ENCODE measurements around the gene HNRNPUL1. TPM values are rescaled to one million over a fixed set of nuclear protein-coding genes. Genes with fewer than 3 reads are reported as not detected.
"Not testable (repeated sequence)": the region's sequence is repeated elsewhere in the genome, so short reads cannot be mapped to it uniquely, and the experiment has no call there.

Gene HNRNPUL1
- total RNA-seq, 8 experiments from 2014 or later: 79.3 to 196 (median 113) TPM

DNA sequence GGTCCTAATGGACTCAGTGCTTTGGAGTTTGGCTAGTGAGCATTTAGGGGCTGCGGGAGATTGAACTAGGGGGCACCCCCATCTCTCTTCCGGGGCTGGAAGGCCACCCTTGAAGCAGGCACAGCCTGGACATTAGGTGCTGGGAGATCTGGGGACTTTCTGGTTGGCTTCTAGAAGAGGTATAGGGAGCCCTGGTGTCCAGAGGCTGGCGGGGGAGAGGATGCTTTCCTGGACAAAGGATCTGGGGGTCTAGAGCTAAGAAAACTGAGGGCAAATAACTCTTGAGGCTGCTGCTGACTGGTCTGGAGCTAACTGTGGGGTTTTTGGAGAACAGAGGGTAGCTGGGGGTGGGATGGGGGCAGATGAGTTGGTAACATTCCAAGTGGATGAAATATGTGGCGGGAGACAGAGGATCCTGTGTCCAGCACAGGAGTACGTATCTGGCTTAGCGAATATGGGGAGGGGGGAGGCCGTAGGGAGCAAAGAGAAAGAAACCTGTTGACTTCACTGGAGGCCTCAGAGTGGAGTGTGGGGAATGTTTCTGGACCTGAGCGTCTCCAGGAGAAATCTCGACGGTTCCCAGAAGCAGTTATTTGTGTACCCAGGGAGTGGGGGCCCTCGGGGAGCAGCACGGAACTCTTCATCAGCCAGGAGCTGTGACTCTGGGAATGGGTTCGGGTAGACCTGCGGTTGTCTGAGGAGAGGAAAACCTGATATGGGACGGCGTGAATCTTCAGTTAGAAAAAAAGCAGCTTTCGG lies 1.4 kb downstream of the HNRNPUL1 start:
- H3K27ac ChIP-seq: peak overlapping the region; percentile 98 to 99
- WGBS, 10 experiments: 0 to 16% (median 0%) methylated on average over 1 to 10 of the region's 17 CpGs; no CpG with 5 or more reads in 4 of the 10 experiments

DNA sequence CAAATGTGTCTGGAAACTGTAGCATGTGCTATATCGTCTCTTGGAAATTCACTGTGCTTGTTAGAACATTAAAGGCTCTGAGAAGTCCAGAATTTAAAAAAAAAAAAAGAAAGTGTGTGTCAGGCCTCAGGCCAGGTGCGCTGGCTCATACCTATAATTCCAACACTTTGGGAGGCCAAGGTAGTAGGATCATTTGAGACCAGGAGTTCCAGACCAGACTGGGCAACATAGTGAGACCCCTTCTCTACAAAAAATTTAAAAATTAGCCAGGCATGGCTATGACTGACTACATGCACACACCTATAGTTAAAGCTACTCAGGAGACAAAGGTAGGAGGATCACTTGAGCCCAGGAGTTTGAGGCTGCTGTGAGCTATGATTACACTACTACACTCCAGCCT lies 4.9 kb downstream of the HNRNPUL1 start:
- Histone ChIP-seq H3K4me3 (no peak overlapping the region), H3K27ac (no peak overlapping the region), H3K4me1 (replicated peaks in 1 of 2) (peaks cover 5 to 15% of the 10 kb centered on the region in 2 donors)
- 80 to 100% (median 92%) methylated on average over 1 to 2 of the region's 2 CpGs for WGBS, 10 experiments
- ATAC-seq (replicated peaks in 6 of 8): no peak
- in situ Hi-C loops (cut with MboI; ENCODE audit: low pct_unique_long_range_greater_than_20kb in 2 of 9, low sequenced_read_pairs in 9 of 9, unreplicated experiment in 9 of 9): loop anchor here in 6 of 9 experiments (10.0 to 25.0 kb wide), 2 partner anchors 54 to 607 kb away; partner anchors contain the start of gene AXL (in 1 of the 6)

More for the DNA sequence above, 1.4 kb downstream of the HNRNPUL1 start:
- Histone ChIP-seq H3K4me1 (replicated peaks in 1 of 2) (peaks cover 5 to 15% of the 10 kb centered on the region in 2 donors), H3K4me3 (peak overlapping the region; percentile 76 to 89 (median 88))
- no peak for ATAC-seq (replicated peaks in 6 of 8)
- in situ Hi-C loops (cut with MboI; ENCODE audit: low pct_unique_long_range_greater_than_20kb in 2 of 9, low sequenced_read_pairs in 9 of 9, unreplicated experiment in 9 of 9): loop anchor here in 6 of 9 experiments (10.0 to 25.0 kb wide), 2 partner anchors 51 to 603 kb away; partner anchors contain the start of gene AXL (in 1 of the 6)

DNA sequence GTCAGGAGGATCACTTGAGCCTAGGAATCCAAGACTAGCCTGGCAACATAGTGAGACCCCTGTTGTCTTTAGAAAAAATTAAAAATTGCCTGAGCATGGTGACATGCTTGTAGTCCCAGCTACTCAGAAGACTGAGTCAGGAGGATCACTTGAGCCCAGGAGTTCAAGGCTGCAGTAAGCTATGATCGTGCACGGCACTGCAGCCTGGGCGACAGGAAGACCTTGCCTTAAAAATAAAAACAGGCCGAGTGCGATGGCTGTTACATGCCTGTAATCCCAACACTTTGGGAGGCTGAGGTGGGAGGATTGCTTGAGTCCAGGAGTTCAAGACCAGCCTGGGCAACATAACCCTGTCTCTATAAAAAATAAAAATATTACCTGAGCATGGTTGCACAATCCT lies 5.4 kb downstream of the HNRNPUL1 start:
- 89 to 100% (median 98%) methylated on average over 1 to 5 of the region's 5 CpGs; no CpG with 5 or more reads in 3 of the 10 experiments for WGBS, 10 experiments
- no peak for ATAC-seq (replicated peaks in 6 of 8)
- Histone ChIP-seq H3K4me1 (replicated peaks in 1 of 2) (peaks cover 5 to 15% of the 10 kb centered on the region in 2 donors), H3K4me3 (no peak overlapping the region), H3K27ac (no peak overlapping the region)
- in situ Hi-C loops (cut with MboI; ENCODE audit: low pct_unique_long_range_greater_than_20kb in 2 of 9, low sequenced_read_pairs in 9 of 9, unreplicated experiment in 9 of 9): loop anchor here in 6 of 9 experiments (10.0 to 25.0 kb wide), 2 partner anchors 55 to 607 kb away; partner anchors contain the start of gene AXL (in 1 of the 6)

DNA sequence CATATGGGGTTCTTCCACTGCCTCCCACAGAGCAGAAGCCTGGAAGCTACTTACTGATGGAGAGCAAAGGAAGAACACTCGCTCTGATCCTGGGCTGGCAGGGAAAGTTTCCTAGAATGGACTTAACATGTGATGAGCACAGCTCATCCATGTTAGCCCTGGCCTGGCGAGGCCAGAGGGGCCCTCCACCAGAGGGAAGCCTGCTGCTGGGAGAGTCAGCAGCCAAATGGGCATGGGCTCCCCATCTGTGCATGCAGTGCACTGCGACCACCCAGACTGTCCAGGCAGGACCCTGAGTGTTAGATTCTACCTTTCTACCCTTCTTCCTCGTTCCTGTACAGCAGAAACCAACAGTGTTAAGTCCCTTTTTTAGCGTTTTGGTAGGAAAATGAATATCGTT lies 8.9 kb downstream of the HNRNPUL1 start:
- in situ Hi-C loops (cut with MboI; ENCODE audit: low pct_unique_long_range_greater_than_20kb in 2 of 9, low sequenced_read_pairs in 9 of 9, unreplicated experiment in 9 of 9): loop anchor here in 5 of 9 experiments (25.0 kb wide), 1 partner anchor 611 kb away; no protein-coding TSS in a partner anchor
- Histone ChIP-seq H3K4me3 (no peak overlapping the region), H3K4me1 (replicated peaks in 1 of 2) (no peaks in the 10 kb centered on the region), H3K27ac (no peak overlapping the region)
- 62 to 100% (median 96%) methylated on average over 1 to 4 of the region's 6 CpGs; no CpG with 5 or more reads in 2 of the 10 experiments for WGBS, 10 experiments
- no peak for ATAC-seq (replicated peaks in 6 of 8)

DNA sequence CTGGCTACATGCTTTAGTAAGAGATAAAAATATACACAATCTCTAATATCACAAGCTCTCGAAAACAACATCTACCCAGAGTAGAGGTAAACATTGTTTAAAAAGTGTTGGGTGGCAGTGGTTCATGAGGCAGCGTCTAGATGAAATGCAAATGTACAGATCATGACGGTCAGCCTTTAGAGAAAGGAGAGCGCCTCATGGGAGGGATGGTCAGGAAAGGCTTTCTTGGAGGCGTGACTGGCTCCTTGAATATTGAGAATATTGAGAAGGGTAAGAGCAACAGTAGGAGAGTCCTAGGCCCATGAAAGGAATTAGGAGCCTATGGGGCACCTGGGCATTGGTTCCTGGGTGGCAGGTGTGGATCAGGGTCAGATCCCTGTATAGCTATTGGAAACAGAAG lies 10.6 kb downstream of the HNRNPUL1 start:
- no peak overlapping the region for H3K27ac ChIP-seq
- 38 to 100% (median 92%) methylated on average over 1 to 5 of the region's 5 CpGs; no CpG with 5 or more reads in 1 of the 10 experiments for WGBS, 10 experiments
- no peaks in the 10 kb centered on the region for H3K4me1 ChIP-seq (replicated peaks in 1 of 2)
- H3K4me3 ChIP-seq: no peak overlapping the region
- in situ Hi-C loops (cut with MboI; ENCODE audit: low pct_unique_long_range_greater_than_20kb in 2 of 9, low sequenced_read_pairs in 9 of 9, unreplicated experiment in 9 of 9): loop anchor here in 5 of 9 experiments (25.0 kb wide), 1 partner anchor 613 kb away; no protein-coding TSS in a partner anchor
- peak in 2 of 8 experiments; percentile 63 to 74 for ATAC-seq (replicated peaks in 6 of 8)

DNA sequence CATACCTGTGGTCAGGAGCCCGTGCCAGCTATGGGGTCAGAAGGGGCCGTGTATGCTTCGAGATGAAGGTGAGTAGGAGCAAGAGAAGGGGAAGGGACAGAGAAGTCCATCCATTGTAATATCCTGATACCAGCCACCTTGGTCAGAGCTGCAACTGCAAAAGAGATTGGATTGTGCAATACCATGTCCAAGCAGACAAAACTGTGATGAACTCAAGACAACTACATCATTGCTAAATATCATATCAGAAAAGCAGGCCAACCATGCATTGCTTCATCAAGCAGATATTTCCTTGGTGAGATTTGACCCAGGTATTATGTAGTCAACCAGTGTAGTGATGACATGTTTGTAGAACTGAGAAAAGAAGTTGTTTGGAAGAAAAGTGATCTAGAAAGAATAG lies 12.1 kb downstream of the HNRNPUL1 start:
- Histone ChIP-seq H3K4me3 (no peak overlapping the region), H3K27ac (no peak overlapping the region), H3K4me1 (replicated peaks in 1 of 2) (no peaks in the 10 kb centered on the region)
- WGBS, 10 experiments: 80 to 94% (median 90%) methylated on average over 2 to 3 of the region's 3 CpGs; no CpG with 5 or more reads in 7 of the 10 experiments
- no peak for ATAC-seq (replicated peaks in 6 of 8)
- in situ Hi-C loops (cut with MboI; ENCODE audit: low pct_unique_long_range_greater_than_20kb in 2 of 9, low sequenced_read_pairs in 9 of 9, unreplicated experiment in 9 of 9): no loop called here

DNA sequence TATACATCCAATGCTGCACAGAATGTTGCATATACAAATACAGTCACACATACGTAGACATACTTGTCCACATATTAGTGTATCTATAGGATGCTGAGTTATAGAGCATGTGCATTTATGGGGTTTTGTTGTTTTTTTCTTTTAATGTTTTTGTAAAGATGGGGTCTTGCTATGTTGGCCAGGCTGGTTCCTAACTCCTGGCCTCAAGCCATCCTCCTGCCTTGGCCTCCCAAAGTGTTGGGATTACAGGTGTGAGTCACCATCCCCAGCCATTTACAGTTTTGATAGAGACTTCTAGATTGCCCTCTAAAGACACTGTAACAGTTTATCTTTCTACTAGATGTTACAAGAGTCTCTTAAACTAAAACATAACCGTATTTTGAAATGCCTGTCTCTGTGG lies 14.3 kb downstream of the HNRNPUL1 start:
- H3K27ac ChIP-seq: no peak overlapping the region
- no peak for ATAC-seq (replicated peaks in 6 of 8)
- H3K4me3 ChIP-seq: no peak overlapping the region
- H3K4me1 ChIP-seq (replicated peaks in 1 of 2): no peaks in the 10 kb centered on the region
- WGBS, 10 experiments: 78 to 100% (median 100%) methylated on average over 1 to 2 of the region's 2 CpGs; no CpG with 5 or more reads in 2 of the 10 experiments
- in situ Hi-C loops (cut with MboI; ENCODE audit: low pct_unique_long_range_greater_than_20kb in 2 of 9, low sequenced_read_pairs in 9 of 9, unreplicated experiment in 9 of 9): no loop called here

DNA sequence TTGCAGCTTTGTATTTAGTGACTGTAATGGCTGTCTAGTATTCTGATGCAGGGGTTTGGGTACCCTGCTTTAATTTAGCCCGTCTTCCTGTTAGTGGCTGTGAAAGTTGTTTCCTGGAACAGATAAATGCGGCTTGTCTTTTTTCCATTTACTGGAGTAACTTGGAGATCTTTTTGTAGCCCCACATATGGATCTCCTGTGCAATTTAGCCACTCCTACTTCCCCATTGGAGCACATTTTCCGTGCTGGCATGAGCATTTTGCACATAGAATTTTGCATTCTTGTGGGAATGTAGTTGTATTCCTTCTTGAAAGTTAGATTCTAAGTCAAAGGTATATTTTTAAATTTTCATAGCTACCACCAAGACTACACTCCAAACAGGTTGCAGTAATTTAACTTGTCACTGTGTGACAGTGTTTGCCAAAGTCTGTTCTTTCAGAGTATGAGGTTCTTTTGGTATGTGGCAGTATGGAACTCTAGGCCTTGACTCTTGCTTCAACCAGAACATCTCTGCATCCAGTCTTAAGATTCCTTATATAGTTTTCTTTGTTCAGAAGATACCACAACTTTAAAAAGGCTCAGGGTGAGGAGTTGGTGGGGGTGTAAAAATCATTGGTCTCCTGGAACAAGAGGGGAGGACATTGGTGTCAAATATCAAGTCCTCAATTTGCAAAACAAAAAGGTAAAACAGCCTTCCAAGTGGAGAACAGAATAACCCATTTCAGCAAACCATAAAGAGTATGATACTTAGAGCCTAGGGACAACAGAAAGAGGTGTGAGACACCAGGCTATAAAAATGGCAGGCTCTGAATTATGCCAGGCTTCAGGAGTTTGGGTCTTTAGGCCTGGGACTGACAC lies 24.7 kb downstream of the HNRNPUL1 start:
- no peaks in the 10 kb centered on the region for H3K4me1 ChIP-seq (replicated peaks in 1 of 2)
- H3K4me3 ChIP-seq: no peak overlapping the region
- no peak overlapping the region for H3K27ac ChIP-seq
- ATAC-seq (replicated peaks in 6 of 8): peak in 3 of 8 experiments; percentile 40 to 65 (median 61)
- WGBS, 10 experiments: 38 to 100% (median 100%) methylated on average over 1 to 3 of the region's 3 CpGs; no CpG with 5 or more reads in 3 of the 10 experiments
- in situ Hi-C loops (cut with MboI; ENCODE audit: low pct_unique_long_range_greater_than_20kb in 2 of 9, low sequenced_read_pairs in 9 of 9, unreplicated experiment in 9 of 9): no loop called here

DNA sequence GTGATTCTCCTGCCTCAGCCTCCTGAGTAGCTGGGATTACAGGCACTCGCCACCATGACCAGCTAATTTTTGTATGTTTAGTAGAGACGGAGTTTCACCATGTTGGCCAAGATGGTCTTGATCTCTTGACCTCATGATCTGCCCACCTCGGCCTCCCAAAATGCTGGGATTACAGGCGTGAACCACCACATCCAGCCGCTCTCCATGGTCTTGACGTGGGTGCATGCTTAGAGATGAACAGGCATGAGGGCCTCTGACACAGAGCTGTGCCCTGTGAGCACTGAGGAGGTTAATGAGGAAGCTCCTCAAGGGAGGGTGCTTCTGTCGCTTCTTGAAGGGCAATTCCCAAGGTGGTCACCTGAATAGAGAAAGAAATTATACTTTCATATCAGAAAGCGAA lies 25.6 kb downstream of the HNRNPUL1 start:
- H3K4me3 ChIP-seq; H3K4me1 ChIP-seq (replicated peaks in 1 of 2); in situ Hi-C loops (cut with MboI; ENCODE audit: low pct_unique_long_range_greater_than_20kb in 2 of 9, low sequenced_read_pairs in 9 of 9, unreplicated experiment in 9 of 9); H3K27ac ChIP-seq; ATAC-seq (replicated peaks in 6 of 8): not testable (repeated sequence)
- 87 to 100% (median 100%) methylated on average over 1 to 6 of the region's 8 CpGs; no CpG with 5 or more reads in 1 of the 10 experiments for WGBS, 10 experiments

DNA sequence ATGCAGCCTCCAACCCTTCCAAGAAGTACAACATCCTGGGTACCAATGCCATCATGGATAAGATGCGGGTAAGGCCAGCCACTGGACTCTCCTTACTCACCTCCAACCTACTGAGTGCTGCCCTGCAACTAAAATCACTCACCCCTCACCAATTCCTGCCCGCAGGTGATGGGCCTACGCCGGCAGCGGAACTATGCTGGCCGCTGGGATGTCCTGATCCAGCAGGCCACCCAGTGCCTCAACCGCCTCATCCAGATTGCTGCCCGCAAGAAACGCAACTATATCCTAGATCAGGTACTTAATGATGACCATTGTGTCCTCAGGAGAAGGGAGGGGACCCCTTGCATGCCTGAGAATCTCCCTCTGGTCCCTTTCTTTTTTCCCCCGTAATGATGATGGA lies 30.2 kb downstream of the HNRNPUL1 start:
- in situ Hi-C loops (cut with MboI; ENCODE audit: low pct_unique_long_range_greater_than_20kb in 2 of 9, low sequenced_read_pairs in 9 of 9, unreplicated experiment in 9 of 9): no loop called here
- H3K4me3 ChIP-seq: no peak overlapping the region
- H3K4me1 ChIP-seq (replicated peaks in 1 of 2): peaks cover 0 to 24% of the 10 kb centered on the region in 2 donors
- ATAC-seq (replicated peaks in 6 of 8): no peak
- 90 to 100% (median 100%) methylated on average over 1 to 8 of the region's 10 CpGs; no CpG with 5 or more reads in 2 of the 10 experiments for WGBS, 10 experiments
- H3K27ac ChIP-seq: no peak overlapping the region

DNA sequence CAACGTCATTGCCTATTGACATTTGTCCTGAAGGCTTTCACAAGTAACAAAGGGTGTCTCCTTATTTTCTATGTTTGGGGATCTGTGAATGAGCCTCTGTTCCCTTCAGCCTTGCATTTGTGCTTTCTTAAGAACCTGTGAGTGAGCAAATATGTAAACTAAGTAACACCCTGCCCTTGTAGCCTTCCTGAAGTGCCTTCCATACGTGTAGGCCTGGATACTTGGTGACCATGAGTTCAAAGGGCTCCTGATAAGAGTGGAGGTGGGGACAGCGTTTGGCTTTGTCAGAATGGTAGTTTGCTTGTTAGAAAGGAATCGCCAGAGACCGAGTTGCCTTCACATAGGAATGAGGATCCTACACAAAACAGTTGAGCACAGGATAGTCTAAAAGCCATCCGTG lies 31.3 kb downstream of the HNRNPUL1 start:
- no peak overlapping the region for H3K4me3 ChIP-seq
- 0 to 100% (median 92%) methylated on average over 1 to 6 of the region's 6 CpGs; no CpG with 5 or more reads in 1 of the 10 experiments for WGBS, 10 experiments
- H3K27ac ChIP-seq: no peak overlapping the region
- H3K4me1 ChIP-seq (replicated peaks in 1 of 2): peaks cover 0 to 24% of the 10 kb centered on the region in 2 donors
- peak in 2 of 8 experiments; percentile 13 to 19 for ATAC-seq (replicated peaks in 6 of 8)
- in situ Hi-C loops (cut with MboI; ENCODE audit: low pct_unique_long_range_greater_than_20kb in 2 of 9, low sequenced_read_pairs in 9 of 9, unreplicated experiment in 9 of 9): no loop called here

DNA sequence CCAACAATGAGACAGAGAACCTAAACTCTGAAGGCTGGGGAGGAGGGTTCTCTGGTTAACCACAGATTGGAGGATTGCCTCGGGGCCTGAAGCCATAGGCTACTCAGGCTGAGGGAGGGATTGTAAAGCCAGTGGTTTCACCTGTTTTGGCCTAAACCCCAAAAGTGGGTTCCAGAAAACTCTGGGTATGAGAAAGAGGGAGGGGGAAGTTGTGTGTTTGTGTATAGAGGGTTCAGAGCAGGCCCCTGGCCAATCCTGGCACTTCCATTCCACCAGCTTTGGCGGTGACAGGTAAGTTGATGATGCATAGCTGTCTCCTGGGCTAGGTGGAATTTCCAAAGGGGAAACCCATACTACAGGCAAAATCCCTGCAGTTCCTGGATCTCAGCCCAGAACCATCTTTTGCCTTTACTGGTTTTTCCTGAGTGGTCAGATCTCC lies 32.3 kb downstream of the HNRNPUL1 start:
- H3K27ac ChIP-seq: peak overlapping the region in 1 of 2 donors; percentile 1
- H3K4me1 ChIP-seq (replicated peaks in 1 of 2): peaks cover 0 to 24% of the 10 kb centered on the region in 2 donors
- 80 to 100% methylated on average over 1 of the region's 2 CpGs; no CpG with 5 or more reads in 8 of the 10 experiments for WGBS, 10 experiments

More for the DNA sequence above, 32.3 kb downstream of the HNRNPUL1 start:
- in situ Hi-C loops (cut with MboI; ENCODE audit: low pct_unique_long_range_greater_than_20kb in 2 of 9, low sequenced_read_pairs in 9 of 9, unreplicated experiment in 9 of 9): no loop called here
- ATAC-seq (replicated peaks in 6 of 8): no peak
- no peak overlapping the region for H3K4me3 ChIP-seq
